Esophagus squamous epithelium (tissue), 5 donors: ENCODE data around the gene SBNO1. TPM values are rescaled to one million over a fixed set of nuclear protein-coding genes. Genes with fewer than 3 reads are reported as not detected.
"Not testable (repeated sequence)": the region's sequence is repeated elsewhere in the genome, so short reads cannot be mapped to it uniquely, and the experiment has no call there.

Experiments used
- DNase-seq: peaks from one replicate; lab custom pipeline; 2025; lab: John Stamatoyannopoulos, UW
- H3K27ac ChIP-seq, 4 donors: fragments of 200-600 bp; sonication (generic); one replicate each; pipeline ENCODE4 v1.5.1; 2016 to 2019; ENCODE audit warnings: mild to moderate bottlenecking in 1 of 4
- H3K27me3 ChIP-seq, 4 donors: fragments of 200-600 bp; sonication (generic); 1 replicate in 3 of 4; 2 replicates in 1 of 4; pipeline versions ENCODE4 v1.5.1 to v1.6.0; 2017 to 2021; ENCODE audit warnings: antibody characterized with exemption in 1 of 4
- H3K36me3 ChIP-seq, 3 donors: fragments of 200-600 bp; sonication (generic); one replicate each; pipeline ENCODE4 v1.5.1; 2016 to 2019
- H3K4me1 ChIP-seq, 3 donors: fragments of 200-600 bp; sonication (generic); one replicate each; pipeline ENCODE4 v1.5.1; 2017 to 2019
- H3K4me3 ChIP-seq, 4 donors: fragments of 200-600 bp; sonication (generic); 1 replicate in 3 of 4; 2 replicates in 1 of 4; pipeline ENCODE4 v1.5.1; 2016 to 2019; ENCODE audit warnings: mild to moderate bottlenecking in 2 of 4, moderate library complexity in 1 of 4
- H3K9me3 ChIP-seq, 3 donors: fragments of 200-600 bp; sonication (generic); one replicate each; pipeline ENCODE4 v1.5.1; 2016 to 2019
- CTCF ChIP-seq, 6 experiments: fragments of 450-650 bp in 4 of 6; fragments of 200-600 bp in 2 of 6; sonication (generic) in 2 of 6; IDR thresholded peaks; one replicate each; pipeline ENCODE4 v1.5.1; 2016 to 2019; ENCODE audit warnings: antibody characterized with exemption in 6 of 6, mild to moderate bottlenecking in 4 of 6, moderate library complexity in 4 of 6
- POLR2A ChIP-seq, 4 donors: fragments of 450-650 bp; IDR thresholded peaks; one replicate each; pipeline ENCODE4 v1.6.1; 2017; ENCODE audit warnings: antibody characterized with exemption in 4 of 4, mild to moderate bottlenecking in 4 of 4, moderate library complexity in 3 of 4
- WGBS, 2 donors: methylation state at CpG; one replicate each; pipeline ENCODE4 v1.1.5; 2018; 5-methylcytosine and 5-hydroxymethylcytosine counted together
- intact Hi-C: fragments of 100-400 bp; cut with DNase I; formaldehyde crosslinking; loops from one replicate; pipeline ENCODE4 v1.15.0; 2022
- total RNA-seq, 4 donors: library from RNA; depleted of rRNA; stranded (reverse); fragments of >200 nt; gene quantifications; one replicate each; pipeline ENCODE4 v1.1.0, GENCODE V29; 2016
- donor health status: DM: yes; HTN: yes; CAD: no.

The SBNO1 gene
- total RNA-seq, 4 donors from 2014 or later = 16.8 to 26.1 (median 23.0) TPM

GRCh38 chr12:123382684-123383083, 18.0 kb upstream of the SBNO1 start:
- no peaks in the 10 kb centered on the region for H3K36me3 ChIP-seq
- peak overlapping the region in 1 of 4 donors; percentile 30 for H3K27ac ChIP-seq
- peaks cover 16 to 47% (median 19%) of the 10 kb centered on the region in 3 donors for H3K4me1 ChIP-seq
- H3K27me3 ChIP-seq = no peaks in the 10 kb centered on the region
- 88 to 96% methylated on average over 12 of the region's 14 CpGs for WGBS, 2 donors
- TF ChIP-seq CTCF (IDR thresholded peaks at IDR 0.05) = no peak
- no peak for DNase-seq
- H3K4me3 ChIP-seq = no peak overlapping the region
- H3K9me3 ChIP-seq = no peaks in the 10 kb centered on the region
- intact Hi-C loops = no loop called here

GRCh38 chr12:123379391-123379790, 14.7 kb upstream of the SBNO1 start:
- no peaks in the 10 kb centered on the region for H3K27me3 ChIP-seq
- no peak for DNase-seq
- no peak for TF ChIP-seq POLR2A (IDR thresholded peaks at IDR 0.05)
- TF ChIP-seq CTCF (IDR thresholded peaks at IDR 0.05) = no peak
- H3K27ac ChIP-seq = peak overlapping the region in 3 of 4 donors; percentile 34 to 57 (median 50)
- intact Hi-C loops = no loop called here
- no peak overlapping the region for H3K4me3 ChIP-seq
- WGBS, 2 donors = 40 to 74% methylated on average over 4 to 5 of the region's 5 CpGs
- peaks cover 4 to 30% (median 9%) of the 10 kb centered on the region in 3 donors for H3K4me1 ChIP-seq
- H3K9me3 ChIP-seq = no peaks in the 10 kb centered on the region
- no peaks in the 10 kb centered on the region for H3K36me3 ChIP-seq

DNA sequence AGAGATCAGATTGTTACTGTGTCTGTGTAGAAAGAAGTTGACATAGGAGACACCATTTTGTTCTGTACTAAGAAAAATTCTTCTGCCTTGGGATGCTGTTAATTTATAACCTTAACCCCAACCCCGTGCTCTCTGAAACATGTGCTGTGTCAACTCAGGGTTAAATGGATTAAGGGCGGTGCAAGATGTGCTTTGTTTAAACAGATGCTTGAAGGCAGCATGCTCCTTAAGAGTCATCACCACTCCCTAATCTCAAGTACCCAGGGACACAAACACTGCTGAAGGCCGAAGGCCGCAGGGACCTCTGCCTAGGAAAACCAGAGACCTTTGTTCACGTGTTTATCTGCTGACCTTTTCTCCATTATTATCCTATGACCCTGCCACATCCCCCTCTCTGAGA, 7.8 kb upstream of the SBNO1 start:
- DNase-seq, H3K9me3 ChIP-seq, intact Hi-C loops, H3K27me3 ChIP-seq, H3K36me3 ChIP-seq, H3K4me3 ChIP-seq, H3K27ac ChIP-seq: not testable (repeated sequence)
- WGBS, 2 donors = 72 to 75% methylated on average over 5 of the region's 5 CpGs
- H3K4me1 ChIP-seq = peaks cover 0 to 13% (median 0%) of the 10 kb centered on the region in 3 donors

GRCh38 chr12:123371667-123372368, 7.2 kb upstream of the SBNO1 start:
- 68 to 89% methylated on average over 5 to 7 of the region's 48 CpGs for WGBS, 2 donors
- DNase-seq, H3K27me3 ChIP-seq, H3K4me3 ChIP-seq, H3K9me3 ChIP-seq, intact Hi-C loops, H3K27ac ChIP-seq, H3K36me3 ChIP-seq: not testable (repeated sequence)
- H3K4me1 ChIP-seq = peaks cover 0 to 13% (median 0%) of the 10 kb centered on the region in 3 donors

DNA sequence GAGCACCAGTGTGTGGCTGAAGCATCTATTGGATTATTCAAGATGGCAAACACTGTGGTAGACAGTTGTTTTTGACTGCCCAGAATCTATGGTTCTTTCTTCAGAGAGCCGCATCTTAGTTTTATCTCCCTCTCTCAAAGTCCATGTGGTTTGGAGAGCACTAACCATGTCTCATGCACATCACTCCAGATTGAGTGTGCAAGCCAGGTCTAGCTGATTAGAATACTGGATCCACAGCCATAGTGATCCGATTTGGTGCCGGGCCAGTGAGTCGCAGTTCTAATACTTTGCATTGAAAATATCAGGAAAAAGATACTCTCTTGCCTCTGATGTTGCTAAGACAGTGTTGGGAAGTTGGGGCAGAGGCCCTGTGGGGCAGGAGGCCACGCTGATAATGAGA, 4.6 kb upstream of the SBNO1 start:
- DNase-seq = no peak
- H3K4me3 ChIP-seq = no peak overlapping the region
- WGBS, 2 donors = 89 to 91% methylated on average over 5 of the region's 5 CpGs
- no peaks in the 10 kb centered on the region for H3K27me3 ChIP-seq
- H3K9me3 ChIP-seq = no peaks in the 10 kb centered on the region
- no peaks in the 10 kb centered on the region for H3K36me3 ChIP-seq
- peaks cover 0 to 17% (median 6%) of the 10 kb centered on the region in 3 donors for H3K4me1 ChIP-seq
- H3K27ac ChIP-seq = peak overlapping the region in 1 of 4 donors; percentile 1
- intact Hi-C loops = no loop called here
- TF ChIP-seq POLR2A (IDR thresholded peaks at IDR 0.05) (no peak), CTCF (IDR thresholded peaks at IDR 0.05) (no peak)

GRCh38 chr12:123368431-123368830, 3.8 kb upstream of the SBNO1 start:
- peak overlapping the region in 3 of 4 donors; percentile 49 to 98 (median 97) for H3K27ac ChIP-seq
- H3K9me3 ChIP-seq, H3K4me3 ChIP-seq, DNase-seq, H3K36me3 ChIP-seq, intact Hi-C loops, H3K27me3 ChIP-seq: not testable (repeated sequence)
- H3K4me1 ChIP-seq = peaks cover 0 to 13% (median 6%) of the 10 kb centered on the region in 3 donors
- 88 to 89% methylated on average over 6 to 7 of the region's 7 CpGs for WGBS, 2 donors
